GM21529 (cell line): ENCODE measurements around the gene ADH6.
"Not testable (repeated sequence)": the region's sequence is repeated elsewhere in the genome, so short reads cannot be mapped to it uniquely, and the experiment has no call there.

ENCODE experiments used
- ATAC-seq: cut with Tn5 transposase; IDR thresholded peaks from one replicate; pipeline ENCODE4 v1.9.1; 2021; ENCODE audit not compliant: unreplicated experiment

The ADH6 gene

DNA sequence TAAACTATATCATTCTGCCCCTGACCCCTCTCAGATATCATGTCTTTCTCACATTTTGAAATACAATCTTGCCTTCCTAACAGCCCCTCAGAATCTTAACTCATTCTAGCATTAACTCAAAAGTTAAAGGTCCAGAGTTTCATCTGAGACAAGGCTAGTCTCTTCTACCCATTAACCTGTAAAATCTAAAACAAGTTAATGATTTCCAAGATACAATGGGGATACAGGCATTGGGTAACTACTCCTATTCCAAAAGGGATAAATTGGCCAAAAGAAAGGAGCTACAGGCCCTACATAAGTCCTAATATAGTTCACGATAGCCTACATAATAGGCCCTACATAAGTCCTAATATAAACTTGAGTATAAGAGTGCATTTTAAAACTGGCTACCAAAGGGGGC lies 18.9 kb downstream of the ADH6 start:
- ATAC-seq = no peak

GRCh38 chr4:99190336-99190735 lies 28.7 kb downstream of the ADH6 start:
- no peak for ATAC-seq

DNA sequence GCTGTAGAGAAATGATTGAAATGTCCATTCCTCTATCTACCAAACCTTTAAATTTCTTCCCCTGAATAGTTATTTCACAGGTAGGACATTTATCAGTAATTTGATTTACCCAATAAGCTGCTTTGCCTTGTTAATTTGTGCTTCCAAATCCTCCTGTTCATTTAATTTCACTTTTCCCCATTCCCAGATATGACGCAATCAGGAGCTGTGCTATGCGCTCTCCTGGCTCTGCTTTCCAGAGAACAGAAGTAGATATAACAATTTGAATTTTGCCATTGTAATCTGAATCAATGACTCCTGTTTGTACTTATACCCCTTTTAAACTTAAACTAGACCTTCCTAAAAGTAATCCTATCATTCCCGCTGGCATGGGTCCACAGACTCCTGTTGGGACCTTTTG lies 29.1 kb downstream of the ADH6 start:
- not testable (repeated sequence) for ATAC-seq

DNA sequence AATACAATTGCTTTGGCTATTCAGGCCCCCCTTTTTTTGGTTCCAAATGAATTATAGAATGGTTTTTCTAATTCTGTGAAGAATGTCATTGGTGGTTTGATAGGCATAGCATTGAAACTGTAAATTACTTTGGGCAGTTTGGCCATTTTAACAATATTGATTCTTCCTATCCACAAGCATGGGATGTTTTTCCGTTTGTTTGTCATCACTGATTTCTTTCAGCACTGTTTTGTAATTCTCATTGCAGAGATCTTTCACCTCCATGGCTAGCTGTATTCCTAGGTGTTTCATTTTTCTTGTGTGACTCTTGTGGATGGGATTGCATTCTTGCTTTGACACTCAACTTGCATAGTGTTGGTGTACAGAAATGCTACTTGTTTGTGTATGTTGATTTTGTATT lies 33.0 kb downstream of the ADH6 start:
- no peak for ATAC-seq

DNA sequence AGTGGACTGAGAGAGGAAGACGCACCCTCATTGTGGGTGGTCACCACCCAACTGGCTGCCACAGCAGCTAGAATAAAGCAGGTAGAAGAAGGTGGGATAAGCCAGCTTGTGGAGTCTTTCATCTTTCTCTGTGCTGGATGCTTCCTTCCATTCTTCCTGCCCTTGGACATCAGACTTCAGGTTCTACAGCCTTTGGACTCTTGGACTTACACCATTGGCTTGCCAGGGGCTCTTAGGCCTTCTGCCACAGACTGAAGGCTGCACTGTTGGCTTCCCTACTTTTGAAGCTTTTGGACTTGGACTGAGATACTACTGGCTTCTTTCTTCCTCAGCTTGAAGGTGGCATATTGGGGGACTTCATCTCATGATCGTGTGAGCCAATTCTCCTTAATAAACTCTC lies 33.5 kb downstream of the ADH6 start:
- no peak for ATAC-seq

- ATAC-seq = no peak
Measured at GRCh38 chr4:99180382-99181070, 38.5 kb downstream of the ADH6 start.

DNA sequence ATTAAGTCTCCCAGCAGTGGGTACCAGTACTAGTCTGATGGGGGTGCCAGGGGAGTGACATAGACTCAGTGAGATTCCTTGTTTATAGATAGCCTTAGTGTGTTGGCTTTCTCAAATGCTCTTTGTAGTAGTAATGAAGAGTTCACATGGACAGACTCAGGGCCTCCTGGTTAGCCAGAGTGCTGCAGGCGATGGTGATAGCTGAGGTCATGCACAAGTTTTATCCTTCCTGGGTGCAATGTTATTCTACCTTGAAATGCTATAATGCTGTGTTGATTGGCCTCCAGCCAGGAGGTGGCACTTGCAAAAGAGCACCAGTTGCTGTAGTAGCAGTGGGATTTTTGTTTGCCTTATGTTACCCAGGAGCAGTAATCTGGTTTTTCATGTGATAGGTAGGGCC lies 39.4 kb downstream of the ADH6 start:
- ATAC-seq = no peak

DNA sequence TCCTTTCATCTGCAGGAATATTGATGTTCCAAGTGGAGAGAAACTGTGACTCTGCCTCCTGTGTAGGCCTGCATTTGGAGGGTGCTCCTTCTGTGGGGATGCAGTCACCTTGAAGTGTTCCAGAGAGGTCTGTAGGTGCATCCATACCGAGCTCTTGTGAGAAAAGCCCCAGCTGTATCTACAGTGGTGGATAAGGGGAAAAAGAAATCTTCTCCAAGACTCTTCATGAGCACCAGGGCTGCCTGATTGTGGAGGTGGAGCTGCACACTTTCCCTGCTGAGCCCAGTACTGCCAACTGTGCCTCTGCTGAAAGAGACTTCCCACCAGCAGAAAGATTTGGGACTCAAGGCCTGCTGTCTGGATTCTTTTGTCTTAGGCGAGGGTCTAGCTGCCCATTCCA lies 39.9 kb downstream of the ADH6 start:
- ATAC-seq = no peak

DNA sequence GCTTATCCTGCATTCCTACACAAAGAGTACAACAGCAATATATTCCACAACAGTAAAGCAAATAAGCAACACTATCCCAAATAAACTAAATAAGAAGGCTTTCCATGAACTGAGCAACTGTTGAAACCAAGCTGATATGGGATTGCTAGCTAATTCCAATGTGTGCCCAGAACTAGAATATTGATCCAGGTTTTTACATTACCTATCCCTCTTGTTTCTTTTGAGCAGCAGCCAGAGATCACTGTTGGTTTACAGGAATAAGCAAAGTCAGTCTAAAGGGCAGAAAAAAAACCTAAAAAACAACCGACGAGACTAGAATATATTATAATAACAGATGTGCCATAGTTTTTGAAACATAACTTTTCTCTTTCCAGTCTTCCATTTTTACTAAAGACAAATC lies 52.5 kb downstream of the ADH6 start:
- ATAC-seq = no peak

GRCh38 chr4:99165978-99166377 lies 53.1 kb downstream of the ADH6 start:
- no peak for ATAC-seq

DNA sequence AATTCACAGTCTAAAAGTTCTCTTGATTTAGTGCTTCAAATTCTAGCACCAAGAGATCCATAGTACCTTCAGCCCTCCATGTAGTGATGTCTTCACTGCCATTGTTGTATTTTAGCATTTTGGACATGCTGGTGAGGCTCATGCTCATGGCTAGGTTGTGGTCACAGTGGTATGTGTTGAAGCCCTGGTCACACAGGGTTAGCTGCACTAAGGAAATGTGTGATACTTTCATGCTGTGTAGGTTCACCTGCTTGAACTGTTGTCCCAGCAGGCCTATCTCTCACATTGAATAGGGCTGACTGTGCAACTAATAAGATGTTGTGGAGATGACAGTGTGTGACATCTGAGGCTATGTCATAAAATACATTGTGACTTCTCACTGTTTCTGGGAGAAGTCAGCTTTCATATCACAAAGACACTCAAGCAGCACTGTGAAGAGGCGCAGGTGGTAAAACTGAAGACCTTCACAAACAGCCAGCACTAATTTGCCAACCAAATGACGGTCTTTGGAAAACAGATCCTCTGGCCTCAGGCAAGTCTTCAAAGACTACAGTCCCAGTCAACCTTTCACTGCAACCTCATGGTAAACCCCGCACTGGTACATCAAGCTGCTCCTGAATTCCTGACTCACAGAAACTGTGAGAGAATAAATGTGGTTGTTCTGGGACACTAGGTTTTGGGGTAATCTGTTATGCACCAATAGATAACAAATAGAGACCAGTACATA lies 57.5 kb downstream of the ADH6 start:
- ATAC-seq = no peak

GRCh38 chr4:99159699-99160098 lies 59.3 kb downstream of the ADH6 start:
- no peak for ATAC-seq

DNA sequence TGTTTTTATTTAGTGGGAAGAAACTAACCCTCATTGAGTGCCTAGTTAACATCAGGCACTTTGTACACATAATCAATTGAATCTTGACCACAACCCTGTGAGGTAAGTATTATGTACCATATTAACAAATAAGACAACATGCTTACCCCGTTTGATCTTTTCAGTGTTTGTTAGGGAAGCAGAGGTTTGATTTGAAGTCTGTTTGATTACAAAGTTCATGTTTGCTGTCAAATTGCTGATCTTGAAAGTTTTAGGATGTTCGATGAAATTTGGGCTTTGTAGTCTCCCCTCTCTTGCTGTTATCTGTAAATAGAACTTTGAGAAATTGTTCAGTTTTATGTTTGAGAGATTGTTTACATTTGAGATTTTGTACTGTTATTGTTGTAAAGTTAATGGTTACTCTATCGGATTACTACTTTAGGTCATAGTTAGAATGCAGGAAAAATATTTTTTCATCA lies 61.5 kb downstream of the ADH6 start:
- no peak for ATAC-seq

DNA sequence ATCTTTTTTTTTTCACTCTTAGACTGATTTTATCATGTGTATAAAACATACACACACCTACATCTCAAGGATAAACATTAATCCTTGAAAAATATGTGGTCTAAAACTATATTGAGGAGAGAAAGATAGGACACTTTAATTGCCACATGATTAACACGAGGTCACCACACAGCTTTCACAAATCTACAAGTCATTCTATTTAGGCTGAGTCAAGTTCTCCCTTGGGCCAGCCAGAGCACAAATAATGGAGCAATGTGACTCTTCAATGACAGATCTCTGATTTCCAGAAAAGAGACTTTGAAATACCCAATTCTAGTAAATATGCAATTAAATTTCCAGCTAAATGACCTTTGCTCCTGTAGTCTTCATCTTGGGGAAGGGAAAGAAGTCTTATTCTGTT lies 62.1 kb downstream of the ADH6 start:
- ATAC-seq = no peak

- no peak for ATAC-seq
Measured at GRCh38 chr4:99154658-99155342, 64.2 kb downstream of the ADH6 start.
